H9 (cell line): ENCODE data around the gene FRYL. TPM values are rescaled to one million over a fixed set of nuclear protein-coding genes. Genes with fewer than 3 reads are reported as not detected.

Source experiments
- DNase-seq: peaks from one replicate; pipeline ENCODE4 v3.0.0-alpha.2; 2017
- H2AFZ ChIP-seq: one replicate; pipeline ENCODE4 v1.6.1; 2013; ENCODE audit warnings: mild to moderate bottlenecking, low read length, control low read depth, moderate library complexity
- H2AK5ac ChIP-seq: 2 replicates; pipeline ENCODE4 v1.6.1; 2013; ENCODE audit warnings: low read length, control low read depth, mixed read lengths; ENCODE audit not compliant: insufficient read length
- H2BK120ac ChIP-seq: one replicate; pipeline ENCODE4 v1.6.1; 2013; ENCODE audit warnings: low read depth, mild to moderate bottlenecking, low read length, control low read depth, inconsistent platforms; ENCODE audit not compliant: poor library complexity, severe bottlenecking
- H2BK12ac ChIP-seq: 2 replicates; pipeline ENCODE4 v1.6.1; 2013; ENCODE audit warnings: low read length, control low read depth, mixed read lengths, low read depth; ENCODE audit not compliant: insufficient read length
- H2BK15ac ChIP-seq: 2 replicates; pipeline ENCODE4 v1.6.1; 2013; ENCODE audit warnings: low read depth, low read length, control low read depth
- H2BK20ac ChIP-seq: one replicate; pipeline ENCODE4 v1.6.1; 2013; ENCODE audit warnings: low read depth, mild to moderate bottlenecking, low read length, control low read depth, inconsistent platforms; ENCODE audit not compliant: poor library complexity, severe bottlenecking
- H2BK5ac ChIP-seq: 2 replicates; pipeline ENCODE4 v1.6.1; 2013; ENCODE audit warnings: low read length, control low read depth, mixed read lengths; ENCODE audit not compliant: insufficient read length
- H3K14ac ChIP-seq: 2 replicates; pipeline ENCODE4 v1.6.1; 2013; ENCODE audit warnings: low read length, control low read depth; ENCODE audit not compliant: insufficient read depth
- H3K18ac ChIP-seq: 2 replicates; pipeline ENCODE4 v1.6.1; 2013; ENCODE audit warnings: low read depth, mild to moderate bottlenecking, mixed read lengths, low read length, control low read depth; ENCODE audit not compliant: insufficient read length
- H3K23ac ChIP-seq: 2 replicates; pipeline ENCODE4 v1.6.1; 2013; ENCODE audit warnings: low read length, control low read depth, mixed read lengths, low read depth; ENCODE audit not compliant: insufficient read length
- H3K23me2 ChIP-seq: 2 replicates; pipeline ENCODE4 v1.6.1; 2013; ENCODE audit warnings: low read depth, mild to moderate bottlenecking, mixed read lengths, low read length, control low read depth; ENCODE audit not compliant: insufficient read length, poor library complexity, severe bottlenecking
- H3K27ac ChIP-seq: 2 replicates; pipeline ENCODE4 v1.5.1; 2013; ENCODE audit warnings: low read length, control low read depth, mixed read lengths, low read depth; ENCODE audit not compliant: insufficient read length
- H3K27me3 ChIP-seq: 2 replicates; pipeline ENCODE4 v1.6.1; 2013; ENCODE audit warnings: low read length, control low read depth, inconsistent platforms; ENCODE audit not compliant: insufficient read depth
- H3K4ac ChIP-seq: 2 replicates; pipeline ENCODE4 v1.6.1; 2013; ENCODE audit warnings: low read depth, mild to moderate bottlenecking, control low read depth, inconsistent platforms, low read length, moderate library complexity
- H3K4me1 ChIP-seq: 2 replicates; pipeline ENCODE4 v1.6.1; 2013; ENCODE audit warnings: low read length, control low read depth, inconsistent platforms; ENCODE audit not compliant: insufficient read depth
- H3K4me2 ChIP-seq: 2 replicates; pipeline ENCODE4 v1.6.1; 2013; ENCODE audit warnings: low read length, control low read depth, mixed read lengths; ENCODE audit not compliant: insufficient read length, insufficient read depth
- H3K56ac ChIP-seq: 2 replicates; pipeline ENCODE4 v1.6.1; 2013; ENCODE audit warnings: low read depth, mild to moderate bottlenecking, mixed read lengths, low read length, control low read depth; ENCODE audit not compliant: insufficient read length
- H3K79me1 ChIP-seq: 2 replicates; pipeline ENCODE4 v1.6.1; 2013; ENCODE audit warnings: low read depth, mild to moderate bottlenecking, moderate library complexity, low read length, control low read depth, inconsistent platforms; ENCODE audit not compliant: insufficient read depth, poor library complexity, severe bottlenecking
- H3K79me2 ChIP-seq: 2 replicates; pipeline ENCODE4 v1.6.1; 2013; ENCODE audit warnings: low read length, control low read depth, inconsistent platforms; ENCODE audit not compliant: insufficient read depth
- H3K9ac ChIP-seq: 2 replicates; pipeline ENCODE4 v1.6.1; 2013; ENCODE audit warnings: low read length, control low read depth, mixed read lengths; ENCODE audit not compliant: insufficient read length; ENCODE audit errors: extremely low read depth
- H3K9me3 ChIP-seq: one replicate; pipeline ENCODE4 v1.6.1; 2013; ENCODE audit warnings: low read depth, low read length, inconsistent platforms; ENCODE audit not compliant: control insufficient read depth
- H3T11ph ChIP-seq: one replicate; pipeline ENCODE4 v1.6.1; 2013; ENCODE audit warnings: mild to moderate bottlenecking, low read length, control low read depth, inconsistent platforms
- H4K20me1 ChIP-seq: one replicate; pipeline ENCODE4 v1.6.1; 2013; ENCODE audit not compliant: control insufficient read depth, insufficient read length, insufficient read depth
- H4K5ac ChIP-seq: 2 replicates; pipeline ENCODE4 v1.6.1; 2013; ENCODE audit warnings: low read depth, mild to moderate bottlenecking, mixed read lengths, low read length, control low read depth; ENCODE audit not compliant: insufficient read length
- H4K8ac ChIP-seq: replicated peaks from 2 replicates; pipeline ENCODE4 v1.6.1; 2013; ENCODE audit warnings: low read length, control low read depth, mixed read lengths, low read depth; ENCODE audit not compliant: insufficient read length
- H4K91ac ChIP-seq: 2 replicates; pipeline ENCODE4 v1.6.1; 2013; ENCODE audit warnings: low read depth, mild to moderate bottlenecking, moderate library complexity, mixed read lengths, low read length, control low read depth; ENCODE audit not compliant: insufficient read length
- H3K27ac Mint-ChIP-seq, 3 experiments: 2 replicates in 2 of 3; 3 replicates in 1 of 3; pipeline ENCODE4 v1.8.0; 2020 to 2021; ENCODE audit warnings: mixed read lengths in 3 of 3, mild to moderate bottlenecking in 1 of 3, moderate library complexity in 1 of 3
- H3K27me3 Mint-ChIP-seq: 2 replicates; pipeline ENCODE4 v1.8.0; 2021; ENCODE audit warnings: low read depth, mild to moderate bottlenecking, moderate library complexity, mixed read lengths
- H3K36me3 Mint-ChIP-seq, 3 experiments: 2 replicates in 2 of 3; 3 replicates in 1 of 3; pipeline ENCODE4 v1.8.0; 2020 to 2021; ENCODE audit warnings: low read depth in 3 of 3, mixed read lengths in 3 of 3; ENCODE audit not compliant: insufficient read depth in 1 of 3
- H3K4me1 Mint-ChIP-seq, 2 experiments: 2 replicates each; pipeline ENCODE4 v1.8.0; 2020; ENCODE audit warnings: mixed read lengths in 2 of 2
- H3K4me3 Mint-ChIP-seq, 2 experiments: 2 replicates in 1 of 2; 3 replicates in 1 of 2; pipeline ENCODE4 v1.8.0; 2020 to 2021; ENCODE audit warnings: mild to moderate bottlenecking in 2 of 2, mixed read lengths in 2 of 2, moderate library complexity in 1 of 2
- H3K9me3 Mint-ChIP-seq, 2 experiments: 2 replicates in 1 of 2; 3 replicates in 1 of 2; pipeline ENCODE4 v1.8.0; 2020; ENCODE audit warnings: mild to moderate bottlenecking in 2 of 2, mixed read lengths in 2 of 2, moderate library complexity in 1 of 2
- WGBS: extraction: QIAGEN DNeasy Blood & Tissue Kit; methylation state at CpG from one replicate; pipeline ENCODE4 v1.1.7; 2013; ENCODE audit warnings: missing lambda C conversion rate, low lambda C conversion rate, mixed read lengths; ENCODE audit not compliant: insufficient read length; ENCODE audit errors: extremely low coverage; 5-methylcytosine and 5-hydroxymethylcytosine counted together
- total RNA-seq: library from RNA; stranded (reverse); gene quantifications from 2 replicates; pipeline ENCODE4 v1.2.1, GENCODE V29; 2021
- TF ChIP-seq, protein P1 (sequence below): fragments of 200-600 bp; sonication (generic); conservative IDR thresholded peaks from 3 replicates; pipeline ENCODE4 v1.8.0; 2021; ENCODE audit warnings: antibody characterized with exemption, mild to moderate bottlenecking

The FRYL gene
- total RNA-seq, 1 experiment from 2014 or later, result 31.5 TPM

DNA sequence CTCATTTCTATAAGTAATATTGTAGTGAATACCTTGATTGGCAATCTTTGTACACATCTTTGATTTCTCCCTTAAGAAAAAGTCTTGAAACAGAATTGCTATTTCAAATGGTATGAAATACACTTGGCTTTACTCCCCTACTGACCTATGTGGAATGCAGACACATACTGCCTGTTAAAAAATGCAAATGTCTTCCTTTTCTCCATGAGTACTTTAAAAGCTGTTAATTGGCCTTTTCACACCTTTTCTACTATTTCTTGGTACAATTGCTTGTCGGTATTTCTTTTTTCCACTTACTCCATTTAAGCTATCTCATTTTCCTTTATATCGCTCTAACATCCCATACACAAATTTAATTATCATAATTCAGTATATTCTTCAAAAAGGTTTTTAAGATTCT, 87.2 kb downstream of the FRYL start:
- no peak for DNase-seq
- no peak overlapping the region for H3K18ac ChIP-seq
- no peak overlapping the region for H3K56ac ChIP-seq
- 100% methylated on average over 1 of the region's 2 CpGs for WGBS
- Mint-ChIP-seq H3K4me1 (peaks cover 26 to 31% of the 10 kb centered on the region in 2 experiments), H3K36me3 (peaks cover 0 to 5% (median 3%) of the 10 kb centered on the region in 3 experiments; a peak in 2 of 7 replicates), H3K4me3 (no peak overlapping the region), H3K9me3 (no peaks in the 10 kb centered on the region), H3K27ac (peak overlapping the region in 2 of 3 experiments; percentile 13 to 54; a peak in 4 of 7 replicates), H3K27me3 (no peaks in the 10 kb centered on the region)
- no peak overlapping the region for H2BK120ac ChIP-seq
- no peak overlapping the region for H2BK12ac ChIP-seq
- H4K8ac ChIP-seq, result no peak overlapping the region
- H3K79me2 ChIP-seq, result peaks cover 2% of the 10 kb centered on the region; the same call in 1 of the 2 replicates
- H2AFZ ChIP-seq, result no peak overlapping the region
- peaks cover 3% of the 10 kb centered on the region; the same call in 1 of the 2 replicates for H3K4me1 ChIP-seq
- no peak overlapping the region for H3K9ac ChIP-seq
- no peak overlapping the region for H2BK5ac ChIP-seq
- H3T11ph ChIP-seq, result no peak overlapping the region
- H3K23me2 ChIP-seq, result no peaks in the 10 kb centered on the region
- no peak overlapping the region for H2AK5ac ChIP-seq
- H3K4ac ChIP-seq, result no peak overlapping the region
- TF ChIP-seq, protein P1, sequence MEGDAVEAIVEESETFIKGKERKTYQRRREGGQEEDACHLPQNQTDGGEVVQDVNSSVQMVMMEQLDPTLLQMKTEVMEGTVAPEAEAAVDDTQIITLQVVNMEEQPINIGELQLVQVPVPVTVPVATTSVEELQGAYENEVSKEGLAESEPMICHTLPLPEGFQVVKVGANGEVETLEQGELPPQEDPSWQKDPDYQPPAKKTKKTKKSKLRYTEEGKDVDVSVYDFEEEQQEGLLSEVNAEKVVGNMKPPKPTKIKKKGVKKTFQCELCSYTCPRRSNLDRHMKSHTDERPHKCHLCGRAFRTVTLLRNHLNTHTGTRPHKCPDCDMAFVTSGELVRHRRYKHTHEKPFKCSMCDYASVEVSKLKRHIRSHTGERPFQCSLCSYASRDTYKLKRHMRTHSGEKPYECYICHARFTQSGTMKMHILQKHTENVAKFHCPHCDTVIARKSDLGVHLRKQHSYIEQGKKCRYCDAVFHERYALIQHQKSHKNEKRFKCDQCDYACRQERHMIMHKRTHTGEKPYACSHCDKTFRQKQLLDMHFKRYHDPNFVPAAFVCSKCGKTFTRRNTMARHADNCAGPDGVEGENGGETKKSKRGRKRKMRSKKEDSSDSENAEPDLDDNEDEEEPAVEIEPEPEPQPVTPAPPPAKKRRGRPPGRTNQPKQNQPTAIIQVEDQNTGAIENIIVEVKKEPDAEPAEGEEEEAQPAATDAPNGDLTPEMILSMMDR, result no peak
- no peak overlapping the region for H2BK15ac ChIP-seq
- H2BK20ac ChIP-seq, result no peak overlapping the region
- no peak overlapping the region for H3K14ac ChIP-seq
- H3K4me2 ChIP-seq, result no peak overlapping the region
- H3K27ac ChIP-seq, result no peak overlapping the region
- H4K20me1 ChIP-seq, result no peaks in the 10 kb centered on the region
- H4K5ac ChIP-seq, result no peak overlapping the region
- peaks cover 4% of the 10 kb centered on the region for H3K79me1 ChIP-seq
- H3K27me3 ChIP-seq, result no peaks in the 10 kb centered on the region
- H3K23ac ChIP-seq, result no peak overlapping the region
- no peaks in the 10 kb centered on the region for H3K9me3 ChIP-seq
- H4K91ac ChIP-seq, result no peak overlapping the region
